H9 (cell line): Measurements from ENCODE around the gene MROH7. TPM values are rescaled to one million over a fixed set of nuclear protein-coding genes. Genes with fewer than 3 reads are reported as not detected.
A peak's percentile ranks its signal among the peaks of the same experiment; 100 is the strongest.

Source experiments
- DNase-seq: peaks from one replicate; pipeline ENCODE4 v3.0.0-alpha.2; 2017
- H2AFZ ChIP-seq: one replicate; pipeline ENCODE4 v1.6.1; 2013; ENCODE audit warnings: mild to moderate bottlenecking, low read length, control low read depth, moderate library complexity
- H2AK5ac ChIP-seq: 2 replicates; pipeline ENCODE4 v1.6.1; 2013; ENCODE audit warnings: low read length, control low read depth, mixed read lengths; ENCODE audit not compliant: insufficient read length
- H2BK120ac ChIP-seq: one replicate; pipeline ENCODE4 v1.6.1; 2013; ENCODE audit warnings: low read depth, mild to moderate bottlenecking, low read length, control low read depth, inconsistent platforms; ENCODE audit not compliant: poor library complexity, severe bottlenecking
- H2BK12ac ChIP-seq: 2 replicates; pipeline ENCODE4 v1.6.1; 2013; ENCODE audit warnings: low read length, control low read depth, mixed read lengths, low read depth; ENCODE audit not compliant: insufficient read length
- H2BK15ac ChIP-seq: 2 replicates; pipeline ENCODE4 v1.6.1; 2013; ENCODE audit warnings: low read depth, low read length, control low read depth
- H2BK20ac ChIP-seq: one replicate; pipeline ENCODE4 v1.6.1; 2013; ENCODE audit warnings: low read depth, mild to moderate bottlenecking, low read length, control low read depth, inconsistent platforms; ENCODE audit not compliant: poor library complexity, severe bottlenecking
- H2BK5ac ChIP-seq: 2 replicates; pipeline ENCODE4 v1.6.1; 2013; ENCODE audit warnings: low read length, control low read depth, mixed read lengths; ENCODE audit not compliant: insufficient read length
- H3K14ac ChIP-seq: 2 replicates; pipeline ENCODE4 v1.6.1; 2013; ENCODE audit warnings: low read length, control low read depth; ENCODE audit not compliant: insufficient read depth
- H3K18ac ChIP-seq: 2 replicates; pipeline ENCODE4 v1.6.1; 2013; ENCODE audit warnings: low read depth, mild to moderate bottlenecking, mixed read lengths, low read length, control low read depth; ENCODE audit not compliant: insufficient read length
- H3K23ac ChIP-seq: 2 replicates; pipeline ENCODE4 v1.6.1; 2013; ENCODE audit warnings: low read length, control low read depth, mixed read lengths, low read depth; ENCODE audit not compliant: insufficient read length
- H3K23me2 ChIP-seq: 2 replicates; pipeline ENCODE4 v1.6.1; 2013; ENCODE audit warnings: low read depth, mild to moderate bottlenecking, mixed read lengths, low read length, control low read depth; ENCODE audit not compliant: insufficient read length, poor library complexity, severe bottlenecking
- H3K27ac ChIP-seq: 2 replicates; pipeline ENCODE4 v1.5.1; 2013; ENCODE audit warnings: low read length, control low read depth, mixed read lengths, low read depth; ENCODE audit not compliant: insufficient read length
- H3K27me3 ChIP-seq: 2 replicates; pipeline ENCODE4 v1.6.1; 2013; ENCODE audit warnings: low read length, control low read depth, inconsistent platforms; ENCODE audit not compliant: insufficient read depth
- H3K4ac ChIP-seq: 2 replicates; pipeline ENCODE4 v1.6.1; 2013; ENCODE audit warnings: low read depth, mild to moderate bottlenecking, control low read depth, inconsistent platforms, low read length, moderate library complexity
- H3K4me1 ChIP-seq: 2 replicates; pipeline ENCODE4 v1.6.1; 2013; ENCODE audit warnings: low read length, control low read depth, inconsistent platforms; ENCODE audit not compliant: insufficient read depth
- H3K4me2 ChIP-seq: 2 replicates; pipeline ENCODE4 v1.6.1; 2013; ENCODE audit warnings: low read length, control low read depth, mixed read lengths; ENCODE audit not compliant: insufficient read length, insufficient read depth
- H3K56ac ChIP-seq: 2 replicates; pipeline ENCODE4 v1.6.1; 2013; ENCODE audit warnings: low read depth, mild to moderate bottlenecking, mixed read lengths, low read length, control low read depth; ENCODE audit not compliant: insufficient read length
- H3K79me1 ChIP-seq: 2 replicates; pipeline ENCODE4 v1.6.1; 2013; ENCODE audit warnings: low read depth, mild to moderate bottlenecking, moderate library complexity, low read length, control low read depth, inconsistent platforms; ENCODE audit not compliant: insufficient read depth, poor library complexity, severe bottlenecking
- H3K79me2 ChIP-seq: 2 replicates; pipeline ENCODE4 v1.6.1; 2013; ENCODE audit warnings: low read length, control low read depth, inconsistent platforms; ENCODE audit not compliant: insufficient read depth
- H3K9ac ChIP-seq: 2 replicates; pipeline ENCODE4 v1.6.1; 2013; ENCODE audit warnings: low read length, control low read depth, mixed read lengths; ENCODE audit not compliant: insufficient read length; ENCODE audit errors: extremely low read depth
- H3K9me3 ChIP-seq: one replicate; pipeline ENCODE4 v1.6.1; 2013; ENCODE audit warnings: low read depth, low read length, inconsistent platforms; ENCODE audit not compliant: control insufficient read depth
- H3T11ph ChIP-seq: one replicate; pipeline ENCODE4 v1.6.1; 2013; ENCODE audit warnings: mild to moderate bottlenecking, low read length, control low read depth, inconsistent platforms
- H4K20me1 ChIP-seq: one replicate; pipeline ENCODE4 v1.6.1; 2013; ENCODE audit not compliant: control insufficient read depth, insufficient read length, insufficient read depth
- H4K5ac ChIP-seq: 2 replicates; pipeline ENCODE4 v1.6.1; 2013; ENCODE audit warnings: low read depth, mild to moderate bottlenecking, mixed read lengths, low read length, control low read depth; ENCODE audit not compliant: insufficient read length
- H4K8ac ChIP-seq: replicated peaks from 2 replicates; pipeline ENCODE4 v1.6.1; 2013; ENCODE audit warnings: low read length, control low read depth, mixed read lengths, low read depth; ENCODE audit not compliant: insufficient read length
- H4K91ac ChIP-seq: 2 replicates; pipeline ENCODE4 v1.6.1; 2013; ENCODE audit warnings: low read depth, mild to moderate bottlenecking, moderate library complexity, mixed read lengths, low read length, control low read depth; ENCODE audit not compliant: insufficient read length
- H3K27ac Mint-ChIP-seq, 3 experiments: 2 replicates in 2 of 3; 3 replicates in 1 of 3; pipeline ENCODE4 v1.8.0; 2020 to 2021; ENCODE audit warnings: mixed read lengths in 3 of 3, mild to moderate bottlenecking in 1 of 3, moderate library complexity in 1 of 3
- H3K27me3 Mint-ChIP-seq: 2 replicates; pipeline ENCODE4 v1.8.0; 2021; ENCODE audit warnings: low read depth, mild to moderate bottlenecking, moderate library complexity, mixed read lengths
- H3K36me3 Mint-ChIP-seq, 3 experiments: 2 replicates in 2 of 3; 3 replicates in 1 of 3; pipeline ENCODE4 v1.8.0; 2020 to 2021; ENCODE audit warnings: low read depth in 3 of 3, mixed read lengths in 3 of 3; ENCODE audit not compliant: insufficient read depth in 1 of 3
- H3K4me1 Mint-ChIP-seq, 2 experiments: 2 replicates each; pipeline ENCODE4 v1.8.0; 2020; ENCODE audit warnings: mixed read lengths in 2 of 2
- H3K4me3 Mint-ChIP-seq, 2 experiments: 2 replicates in 1 of 2; 3 replicates in 1 of 2; pipeline ENCODE4 v1.8.0; 2020 to 2021; ENCODE audit warnings: mild to moderate bottlenecking in 2 of 2, mixed read lengths in 2 of 2, moderate library complexity in 1 of 2
- H3K9me3 Mint-ChIP-seq, 2 experiments: 2 replicates in 1 of 2; 3 replicates in 1 of 2; pipeline ENCODE4 v1.8.0; 2020; ENCODE audit warnings: mild to moderate bottlenecking in 2 of 2, mixed read lengths in 2 of 2, moderate library complexity in 1 of 2
- WGBS: extraction: QIAGEN DNeasy Blood & Tissue Kit; methylation state at CpG from one replicate; pipeline ENCODE4 v1.1.7; 2013; ENCODE audit warnings: missing lambda C conversion rate, low lambda C conversion rate, mixed read lengths; ENCODE audit not compliant: insufficient read length; ENCODE audit errors: extremely low coverage; 5-methylcytosine and 5-hydroxymethylcytosine counted together
- total RNA-seq: library from RNA; stranded (reverse); gene quantifications from 2 replicates; pipeline ENCODE4 v1.2.1, GENCODE V29; 2021
- TF ChIP-seq, protein P1 (sequence below): fragments of 200-600 bp; sonication (generic); conservative IDR thresholded peaks from 3 replicates; pipeline ENCODE4 v1.8.0; 2021; ENCODE audit warnings: antibody characterized with exemption, mild to moderate bottlenecking

Gene MROH7
- total RNA-seq, 1 experiment from 2014 or later, result 0.09 TPM

DNA sequence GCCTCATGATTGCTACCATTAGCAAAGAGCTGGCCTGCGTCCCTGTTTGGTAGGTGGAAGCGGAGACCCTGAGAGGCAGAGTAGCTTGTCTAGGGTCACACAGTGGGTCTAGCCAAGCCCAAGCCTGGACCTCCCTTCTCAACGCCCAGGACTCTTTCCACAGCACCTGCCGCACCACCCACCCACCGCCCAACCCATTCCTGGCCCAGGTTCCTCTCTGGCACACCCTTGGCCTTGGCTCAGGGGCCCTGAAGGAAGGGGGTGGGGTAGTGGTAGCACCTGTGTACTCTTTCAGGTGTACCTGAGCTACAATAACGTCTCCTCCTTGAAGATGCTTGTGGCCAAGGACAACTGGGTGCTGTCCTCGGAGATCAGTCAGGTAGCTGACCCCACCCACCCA, 37.5 kb upstream of the MROH7 start:
- no peaks in the 10 kb centered on the region for H3K79me1 ChIP-seq
- no peaks in the 10 kb centered on the region for H3K79me2 ChIP-seq
- H4K91ac ChIP-seq, result no peak overlapping the region
- peaks cover 3 to 15% of the 10 kb centered on the region in 2 experiments; a peak in 3 of 4 replicates for H3K4me1 Mint-ChIP-seq
- no peak overlapping the region for H2BK5ac ChIP-seq
- no peak overlapping the region for H3T11ph ChIP-seq
- no peak overlapping the region for H3K4me2 ChIP-seq
- H3K14ac ChIP-seq, result no peak overlapping the region; the same call in 1 of the 2 replicates
- H4K5ac ChIP-seq, result no peak overlapping the region
- H3K27ac ChIP-seq, result no peak overlapping the region
- H2BK120ac ChIP-seq, result no peak overlapping the region
- H3K27ac Mint-ChIP-seq, result peak overlapping the region in 1 of 3 experiments; percentile 57; a peak in 1 of 7 replicates
- no peak overlapping the region for H3K18ac ChIP-seq
- H2BK12ac ChIP-seq, result no peak overlapping the region
- H3K27me3 ChIP-seq, result no peaks in the 10 kb centered on the region
- TF ChIP-seq, protein P1, sequence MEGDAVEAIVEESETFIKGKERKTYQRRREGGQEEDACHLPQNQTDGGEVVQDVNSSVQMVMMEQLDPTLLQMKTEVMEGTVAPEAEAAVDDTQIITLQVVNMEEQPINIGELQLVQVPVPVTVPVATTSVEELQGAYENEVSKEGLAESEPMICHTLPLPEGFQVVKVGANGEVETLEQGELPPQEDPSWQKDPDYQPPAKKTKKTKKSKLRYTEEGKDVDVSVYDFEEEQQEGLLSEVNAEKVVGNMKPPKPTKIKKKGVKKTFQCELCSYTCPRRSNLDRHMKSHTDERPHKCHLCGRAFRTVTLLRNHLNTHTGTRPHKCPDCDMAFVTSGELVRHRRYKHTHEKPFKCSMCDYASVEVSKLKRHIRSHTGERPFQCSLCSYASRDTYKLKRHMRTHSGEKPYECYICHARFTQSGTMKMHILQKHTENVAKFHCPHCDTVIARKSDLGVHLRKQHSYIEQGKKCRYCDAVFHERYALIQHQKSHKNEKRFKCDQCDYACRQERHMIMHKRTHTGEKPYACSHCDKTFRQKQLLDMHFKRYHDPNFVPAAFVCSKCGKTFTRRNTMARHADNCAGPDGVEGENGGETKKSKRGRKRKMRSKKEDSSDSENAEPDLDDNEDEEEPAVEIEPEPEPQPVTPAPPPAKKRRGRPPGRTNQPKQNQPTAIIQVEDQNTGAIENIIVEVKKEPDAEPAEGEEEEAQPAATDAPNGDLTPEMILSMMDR, result no peak
- H2AFZ ChIP-seq, result no peak overlapping the region
- H4K8ac ChIP-seq, result no peak overlapping the region
- DNase-seq, result no peak
- H3K9ac ChIP-seq, result no peak overlapping the region
- no peaks in the 10 kb centered on the region for H3K23me2 ChIP-seq
- no peaks in the 10 kb centered on the region for H3K4me1 ChIP-seq
- peaks cover 1% of the 10 kb centered on the region; the same call in 1 of the 2 replicates for H3K27me3 Mint-ChIP-seq
- H3K36me3 Mint-ChIP-seq, result no peaks in the 10 kb centered on the region; a peak in 2 of 7 replicates
- H2BK15ac ChIP-seq, result no peak overlapping the region
- H3K4ac ChIP-seq, result no peak overlapping the region
- no peak overlapping the region for H2AK5ac ChIP-seq
- H4K20me1 ChIP-seq, result no peaks in the 10 kb centered on the region
- H3K23ac ChIP-seq, result no peak overlapping the region
- H2BK20ac ChIP-seq, result no peak overlapping the region
- H3K56ac ChIP-seq, result no peak overlapping the region
- no peak overlapping the region for H3K4me3 Mint-ChIP-seq
- no CpG with 5 or more reads among the region's 7 CpGs for WGBS
- no peaks in the 10 kb centered on the region for H3K9me3 ChIP-seq
- H3K9me3 Mint-ChIP-seq, result no peaks in the 10 kb centered on the region; a peak in 1 of 5 replicates
